ENCODE measurements around the gene PLXDC2. TPM values are rescaled to one million over a fixed set of nuclear protein-coding genes. Genes with fewer than 3 reads are reported as not detected.

The PLXDC2 gene
- polyA plus RNA-seq, 1 of the 3 experiments (the other 2 are of a cell fraction) = 2.5 TPM

GRCh38 chr10:19882621-19883020 is 66.4 kb downstream of the PLXDC2 start (continued):
- TF ChIP-seq ZBTB33 (IDR thresholded peaks at IDR 0.05; ENCODE audit: borderline replicate concordance, low read depth) (no peak), FOXM1 (IDR thresholded peaks at IDR 0.05; ENCODE audit: low read depth) (no peak), EP300 (IDR thresholded peaks at IDR 0.05; ENCODE audit: borderline replicate concordance in 1 of 2, low read depth in 1 of 2, low read length in 1 of 2) (no peak)

- Histone ChIP-seq H3K27ac (ENCODE audit: low read depth in 2 of 2, low read length in 1 of 2) (no peak overlapping the region), H3K79me2 (ENCODE audit: insufficient read depth) (no peaks in the 10 kb centered on the region), H3K4me1 (ENCODE audit: control insufficient read depth in 1 of 2, insufficient read depth in 2 of 2, low read depth in 1 of 2, low read length in 1 of 2) (peaks cover 0 to 5% of the 10 kb centered on the region in 2 experiments; a peak in 1 of 4 replicates), H3F3A (replicated peaks; ENCODE audit: insufficient read depth) (no peaks in the 10 kb centered on the region), H3K9ac (no peak overlapping the region), H3K9me2 (no peaks in the 10 kb centered on the region), H3K4me2 (no peak overlapping the region), H3K9me3 (no peaks in the 10 kb centered on the region), H4K20me1 (ENCODE audit: insufficient read depth) (no peaks in the 10 kb centered on the region), H3K4me3 (ENCODE audit: low read depth in 2 of 2, low read length in 1 of 2) (no peak overlapping the region), H2AFZ (ENCODE audit: low read depth) (no peak overlapping the region), H3K27me3 (ENCODE audit: insufficient read depth) (no peaks in the 10 kb centered on the region), H3K36me3 (replicated peaks in 1 of 2; ENCODE audit: control insufficient read depth in 1 of 2, insufficient read depth in 2 of 2, low read length in 1 of 2) (no peaks in the 10 kb centered on the region)
- POLR2A ChIA-PET = no interaction called here
- no peak for TF ChIP-seq RAD21 (IDR thresholded peaks at IDR 0.05; ENCODE audit: low read length)
- no peak for TF ChIP-seq FOXM1 (IDR thresholded peaks at IDR 0.05; ENCODE audit: low read depth)
- no peak for TF ChIP-seq CTCF (IDR thresholded peaks at IDR 0.05)
- TF ChIP-seq MEF2A (IDR thresholded peaks at IDR 0.05; ENCODE audit: borderline replicate concordance, low read depth) = no peak
- TF ChIP-seq FOSL2 (IDR thresholded peaks at IDR 0.05; ENCODE audit: borderline replicate concordance, low read depth) = no peak
- no peak for DNase-seq
- CTCF ChIA-PET = no interaction called here
- 59% methylated on average over 3 of the region's 3 CpGs for WGBS (ENCODE audit: low lambda C conversion rate)
These were observed 71.9 kb downstream of the PLXDC2 start for GRCh38 chr10:19888061-19888660.

- Histone ChIP-seq H3K79me2 (ENCODE audit: insufficient read depth) (no peaks in the 10 kb centered on the region), H3K27ac (ENCODE audit: low read depth in 2 of 2, low read length in 1 of 2) (no peak overlapping the region), H3K27me3 (ENCODE audit: insufficient read depth) (no peaks in the 10 kb centered on the region), H3K9me2 (no peaks in the 10 kb centered on the region), H3K4me3 (ENCODE audit: low read depth in 2 of 2, low read length in 1 of 2) (no peak overlapping the region), H4K20me1 (ENCODE audit: insufficient read depth) (no peaks in the 10 kb centered on the region), H3F3A (replicated peaks; ENCODE audit: insufficient read depth) (no peaks in the 10 kb centered on the region), H2AFZ (ENCODE audit: low read depth) (no peak overlapping the region), H3K9me3 (no peaks in the 10 kb centered on the region), H3K36me3 (replicated peaks in 1 of 2; ENCODE audit: control insufficient read depth in 1 of 2, insufficient read depth in 2 of 2, low read length in 1 of 2) (no peaks in the 10 kb centered on the region), H3K4me2 (no peak overlapping the region), H3K9ac (no peak overlapping the region), H3K4me1 (ENCODE audit: control insufficient read depth in 1 of 2, insufficient read depth in 2 of 2, low read depth in 1 of 2, low read length in 1 of 2) (peaks cover 0 to 5% of the 10 kb centered on the region in 2 experiments; a peak in 1 of 4 replicates)
- no peak for DNase-seq
- CTCF ChIA-PET = no interaction called here
- POLR2A ChIA-PET = no interaction called here
- 67% methylated on average over 2 of the region's 2 CpGs for WGBS (ENCODE audit: low lambda C conversion rate)
- TF ChIP-seq RCOR1 (IDR thresholded peaks at IDR 0.05; ENCODE audit: low read length) = no peak
- TF ChIP-seq NFIC (IDR thresholded peaks at IDR 0.05; ENCODE audit: borderline replicate concordance) = no peak
- no peak for TF ChIP-seq TCF12 (IDR thresholded peaks at IDR 0.05)
- no peak for TF ChIP-seq RAD21 (IDR thresholded peaks at IDR 0.05; ENCODE audit: low read length)
- no peak for TF ChIP-seq NRF1 (IDR thresholded peaks at IDR 0.05; ENCODE audit: low read depth, low read length)
- no peak for TF ChIP-seq SMC3 (IDR thresholded peaks at IDR 0.05; ENCODE audit: low read depth, low read length)
- no peak for TF ChIP-seq TAF1 (IDR thresholded peaks at IDR 0.05; ENCODE audit: borderline replicate concordance, low read depth, low read length)
- no peak for TF ChIP-seq GABPA (IDR thresholded peaks at IDR 0.05; ENCODE audit: low read depth)
- TF ChIP-seq CTCF (IDR thresholded peaks at IDR 0.05) = no peak
- no peak for TF ChIP-seq USF2 (IDR thresholded peaks at IDR 0.05; ENCODE audit: borderline replicate concordance, low read depth, low read length)
These were observed 73.0 kb downstream of the PLXDC2 start for GRCh38 chr10:19889256-19889655.

Data from SK-N-SH (cell line).